CD14-positive monocyte (primary cell): ENCODE measurements around the gene PLAC1. TPM values are rescaled to one million over a fixed set of nuclear protein-coding genes. Genes with fewer than 3 reads are reported as not detected.
A peak's percentile ranks its signal among the peaks of the same experiment; 100 is the strongest.

ENCODE experiments used
- DNase-seq, 3 donors: peaks; one replicate each; pipeline ENCODE4 v3.0.0-alpha.2; 2011 to 2022
- H2AFZ ChIP-seq: 2 replicates; pipeline ENCODE4 v1.6.0; 2012; ENCODE audit warnings: mild to moderate bottlenecking, low read depth, low read length, inconsistent platforms; ENCODE audit not compliant: insufficient read depth, poor library complexity, severe bottlenecking
- H3K27ac ChIP-seq, 2 donors: 1 replicate in 1 of 2; 2 replicates in 1 of 2; pipeline ENCODE4 v1.5.1; 2012 to 2013; ENCODE audit warnings: low read length in 2 of 2, control low read depth in 1 of 2, inconsistent platforms in 1 of 2, low read depth in 1 of 2, mild to moderate bottlenecking in 1 of 2
- H3K27me3 ChIP-seq, 2 donors: one replicate each; pipeline versions ENCODE4 v1.6.0 to v1.6.1; 2011 to 2013; ENCODE audit warnings: low read length in 2 of 2; ENCODE audit not compliant: control insufficient read depth in 2 of 2, insufficient read depth in 2 of 2
- H3K36me3 ChIP-seq, 2 donors: replicated peaks in 1 of 2; 1 replicate in 1 of 2; 2 replicates in 1 of 2; pipeline versions ENCODE4 v1.5.1 to v1.6.1; 2012 to 2013; ENCODE audit warnings: low read length in 2 of 2, control low read depth in 1 of 2, inconsistent platforms in 1 of 2, mild to moderate bottlenecking in 1 of 2; ENCODE audit not compliant: insufficient read depth in 2 of 2, control insufficient read depth in 1 of 2
- H3K4me1 ChIP-seq, 2 donors: 1 replicate in 1 of 2; 2 replicates in 1 of 2; pipeline versions ENCODE4 v1.5.1 to v1.6.1; 2012 to 2013; ENCODE audit warnings: low read length in 2 of 2, control low read depth in 1 of 2, inconsistent platforms in 1 of 2, mild to moderate bottlenecking in 1 of 2, moderate library complexity in 1 of 2; ENCODE audit not compliant: insufficient read depth in 2 of 2, control insufficient read depth in 1 of 2
- H3K4me2 ChIP-seq: replicated peaks from 2 replicates; pipeline ENCODE3; 2012; ENCODE audit warnings: low read length, moderate library complexity, mild to moderate bottlenecking; ENCODE audit not compliant: poor library complexity, severe bottlenecking; ENCODE audit errors: extremely low read depth
- H3K4me3 ChIP-seq, 3 experiments: fragments of 200-600 bp in 1 of 3; sonication (generic) in 1 of 3; replicated peaks in 1 of 3; 1 replicate in 2 of 3; 2 replicates in 1 of 3; pipeline ENCODE4 v1.5.1; 2011 to 2013; ENCODE audit warnings: low read length in 3 of 3, mild to moderate bottlenecking in 3 of 3, control low read depth in 2 of 3, low read depth in 2 of 3, inconsistent platforms in 1 of 3, moderate library complexity in 1 of 3
- H3K79me2 ChIP-seq: 2 replicates; pipeline ENCODE4 v1.6.0; 2012; ENCODE audit warnings: mild to moderate bottlenecking, control low read depth, inconsistent platforms, low read length, moderate library complexity; ENCODE audit not compliant: insufficient read depth
- H3K9ac ChIP-seq: 2 replicates; pipeline ENCODE4 v1.6.0; 2017; ENCODE audit warnings: low read length, mild to moderate bottlenecking; ENCODE audit not compliant: insufficient read depth, poor library complexity, severe bottlenecking
- H3K9me3 ChIP-seq, 2 donors: replicated peaks in 1 of 2; 1 replicate in 1 of 2; 2 replicates in 1 of 2; pipeline versions ENCODE4 v1.5.1 to v1.6.1; 2012 to 2013; ENCODE audit warnings: low read length in 2 of 2, control low read depth in 1 of 2; ENCODE audit not compliant: control insufficient read depth in 1 of 2, insufficient read depth in 1 of 2
- H4K20me1 ChIP-seq: 2 replicates; pipeline ENCODE4 v1.6.0; 2012; ENCODE audit warnings: mild to moderate bottlenecking, low read length, control low read depth, moderate library complexity; ENCODE audit not compliant: insufficient read depth
- H3K27ac Mint-ChIP-seq, 7 donors: one replicate each; pipeline ENCODE4 v1.8.0; 2020; ENCODE audit warnings: mild to moderate bottlenecking in 7 of 7, mixed read lengths in 7 of 7, moderate library complexity in 6 of 7, inconsistent platforms in 2 of 7
- H3K27me3 Mint-ChIP-seq, 3 donors: one replicate each; pipeline ENCODE4 v1.8.0; 2021 to 2022; ENCODE audit warnings: low read depth in 3 of 3, mild to moderate bottlenecking in 3 of 3, mixed read lengths in 3 of 3, moderate library complexity in 3 of 3, inconsistent platforms in 1 of 3
- H3K36me3 Mint-ChIP-seq, 2 donors: one replicate each; pipeline ENCODE4 v1.8.0; 2020; ENCODE audit warnings: mixed read lengths in 2 of 2, inconsistent platforms in 1 of 2, mild to moderate bottlenecking in 1 of 2
- H3K4me1 Mint-ChIP-seq: one replicate; pipeline ENCODE4 v1.8.0; 2020; ENCODE audit warnings: mild to moderate bottlenecking, mixed read lengths
- H3K4me3 Mint-ChIP-seq, 2 donors: one replicate each; pipeline ENCODE4 v1.8.0; 2020; ENCODE audit warnings: mild to moderate bottlenecking in 2 of 2, mixed read lengths in 2 of 2, moderate library complexity in 1 of 2
- H3K9me3 Mint-ChIP-seq, 7 donors: one replicate each; pipeline ENCODE4 v1.8.0; 2020 to 2022; ENCODE audit warnings: mixed read lengths in 7 of 7, mild to moderate bottlenecking in 6 of 7, moderate library complexity in 6 of 7, inconsistent platforms in 2 of 7
- WGBS: methylation state at CpG from one replicate; pipeline ENCODE4 v1.1.5; 2013; ENCODE audit warnings: missing lambda C conversion rate; ENCODE audit not compliant: insufficient coverage; 5-methylcytosine and 5-hydroxymethylcytosine counted together
- intact Hi-C, 2 donors: fragments of 100-400 bp; cut with micrococcal nuclease; formaldehyde crosslinking; loops; one replicate each; pipeline versions ENCODE4 v1.15.0 to v1.15.1; 2023
- polyA plus RNA-seq, 3 donors: library from polyadenylated mRNA; depleted of rRNA in 1 of 3; unstranded in 2 of 3; stranded (reverse) in 1 of 3; fragments of 300-500 nt in 2 of 3; fragments of >200 nt in 1 of 3; fragmentation: Illumina TruSeq in 2 of 3; gene quantifications; 1 replicate in 2 of 3; 2 replicates in 1 of 3; pipeline ENCODE4 v1.2.3, GENCODE V29; 2012 to 2021
- TF ChIP-seq, protein P1 (sequence below): fragments of 200-600 bp; IDR thresholded peaks from one replicate; pipeline ENCODE4 v1.8.0; 2022; ENCODE audit warnings: antibody characterized with exemption, mild to moderate bottlenecking

Gene PLAC1
- polyA plus RNA-seq, 3 donors = not detected

- Mint-ChIP-seq H3K9me3 (peaks cover 0 to 2% (median 0%) of the 10 kb centered on the region in 7 donors), H3K4me3 (no peak overlapping the region), H3K36me3 (no peaks in the 10 kb centered on the region), H3K27ac (no peak overlapping the region), H3K4me1 (peaks cover 7% of the 10 kb centered on the region), H3K27me3 (peaks cover 0 to 3% (median 3%) of the 10 kb centered on the region in 3 donors)
- Histone ChIP-seq H3K79me2 (no peaks in the 10 kb centered on the region), H2AFZ (no peak overlapping the region), H4K20me1 (no peaks in the 10 kb centered on the region), H3K4me2 (no peak overlapping the region), H3K9ac (no peak overlapping the region), H3K27ac (no peak overlapping the region), H3K9me3 (no peaks in the 10 kb centered on the region), H3K36me3 (no peaks in the 10 kb centered on the region), H3K27me3 (no peaks in the 10 kb centered on the region), H3K4me1 (no peaks in the 10 kb centered on the region), H3K4me3 (no peak overlapping the region)
- intact Hi-C loops = no loop called here
- no CpG with 5 or more reads among the region's 3 CpGs for WGBS
- DNase-seq = no peak
- TF ChIP-seq, protein P1, sequence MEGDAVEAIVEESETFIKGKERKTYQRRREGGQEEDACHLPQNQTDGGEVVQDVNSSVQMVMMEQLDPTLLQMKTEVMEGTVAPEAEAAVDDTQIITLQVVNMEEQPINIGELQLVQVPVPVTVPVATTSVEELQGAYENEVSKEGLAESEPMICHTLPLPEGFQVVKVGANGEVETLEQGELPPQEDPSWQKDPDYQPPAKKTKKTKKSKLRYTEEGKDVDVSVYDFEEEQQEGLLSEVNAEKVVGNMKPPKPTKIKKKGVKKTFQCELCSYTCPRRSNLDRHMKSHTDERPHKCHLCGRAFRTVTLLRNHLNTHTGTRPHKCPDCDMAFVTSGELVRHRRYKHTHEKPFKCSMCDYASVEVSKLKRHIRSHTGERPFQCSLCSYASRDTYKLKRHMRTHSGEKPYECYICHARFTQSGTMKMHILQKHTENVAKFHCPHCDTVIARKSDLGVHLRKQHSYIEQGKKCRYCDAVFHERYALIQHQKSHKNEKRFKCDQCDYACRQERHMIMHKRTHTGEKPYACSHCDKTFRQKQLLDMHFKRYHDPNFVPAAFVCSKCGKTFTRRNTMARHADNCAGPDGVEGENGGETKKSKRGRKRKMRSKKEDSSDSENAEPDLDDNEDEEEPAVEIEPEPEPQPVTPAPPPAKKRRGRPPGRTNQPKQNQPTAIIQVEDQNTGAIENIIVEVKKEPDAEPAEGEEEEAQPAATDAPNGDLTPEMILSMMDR = no peak
These were observed 89.0 kb downstream of the PLAC1 start for GRCh38 chrX:134569306-134569705.

DNA sequence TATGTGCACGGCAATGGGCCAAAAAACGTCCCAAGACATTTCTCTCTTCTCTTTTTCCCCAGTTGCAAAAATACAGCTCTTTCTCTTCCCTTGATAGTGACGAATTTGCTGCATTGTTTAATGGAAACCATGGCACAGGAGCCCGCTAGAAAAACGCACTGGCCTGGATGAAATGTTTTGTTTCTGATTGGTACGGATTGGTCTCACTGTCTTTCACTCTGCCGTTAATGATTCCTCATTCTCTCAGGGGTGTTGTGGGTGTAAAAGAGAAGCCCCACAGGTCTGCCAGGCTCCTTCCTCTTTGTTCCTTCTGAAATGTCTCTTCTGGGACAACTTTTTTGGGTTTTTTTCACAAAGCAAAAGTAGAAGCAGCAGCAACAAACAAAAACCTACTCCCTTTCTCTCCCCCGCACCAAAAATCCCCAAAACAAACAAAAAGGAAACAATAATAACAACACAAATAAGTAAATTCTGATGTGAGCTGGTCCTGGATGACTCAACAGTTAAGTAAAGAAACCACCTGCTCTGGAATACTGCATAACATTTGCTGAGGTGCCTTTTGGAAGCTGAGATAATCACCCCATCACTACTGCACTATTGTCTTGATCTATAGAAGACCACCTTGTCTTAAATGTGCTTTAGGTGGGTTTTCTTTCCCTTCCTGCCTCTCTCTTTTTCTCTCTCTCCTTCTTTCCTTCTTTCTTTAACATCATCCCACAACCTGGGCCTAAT, 89.8 kb downstream of the PLAC1 start:
- no peaks in the 10 kb centered on the region for H3K79me2 ChIP-seq
- Mint-ChIP-seq H3K36me3 (no peaks in the 10 kb centered on the region), H3K27ac (peak overlapping the region in 1 of 7 donors; percentile 14), H3K4me1 (peaks cover 7% of the 10 kb centered on the region), H3K9me3 (peaks cover 0 to 2% (median 0%) of the 10 kb centered on the region in 7 donors), H3K27me3 (peaks cover 0 to 3% (median 3%) of the 10 kb centered on the region in 3 donors), H3K4me3 (no peak overlapping the region)
- H3K4me2 ChIP-seq = no peak overlapping the region
- no peaks in the 10 kb centered on the region for H3K36me3 ChIP-seq
- H3K4me3 ChIP-seq = no peak overlapping the region
- no peaks in the 10 kb centered on the region for H4K20me1 ChIP-seq
- H2AFZ ChIP-seq = no peak overlapping the region
- DNase-seq = no peak
- no peaks in the 10 kb centered on the region for H3K9me3 ChIP-seq
- TF ChIP-seq, protein P1 = no peak
- H3K27me3 ChIP-seq = no peaks in the 10 kb centered on the region
- H3K4me1 ChIP-seq = no peaks in the 10 kb centered on the region
- intact Hi-C loops = no loop called here
- H3K27ac ChIP-seq = no peak overlapping the region
- H3K9ac ChIP-seq = no peak overlapping the region
- WGBS = no CpG with 5 or more reads among the region's 8 CpGs
